KMS-11 (cell line): ENCODE measurements around the gene SRL.
A peak's percentile ranks its signal among the peaks of the same experiment; 100 is the strongest.

Experiments used
- H2AFZ ChIP-seq: fragments of 200-600 bp; sonication (generic); 2 replicates; pipeline ENCODE4 v1.6.1; 2016; ENCODE audit warnings: antibody characterized with exemption, mixed run types, low read depth
- H3K27ac ChIP-seq: fragments of 200-600 bp; sonication (generic); 2 replicates; pipeline ENCODE4 v1.6.1; 2016; ENCODE audit warnings: mild to moderate bottlenecking, mixed run types
- H3K27me3 ChIP-seq: fragments of 200-600 bp; sonication (generic); 2 replicates; pipeline ENCODE4 v1.6.1; 2017; ENCODE audit warnings: mild to moderate bottlenecking, low read depth, mixed run types, moderate library complexity; ENCODE audit not compliant: insufficient read depth
- H3K36me3 ChIP-seq: fragments of 200-600 bp; sonication (generic); 2 replicates; pipeline ENCODE4 v1.6.1; 2017; ENCODE audit warnings: mild to moderate bottlenecking, mixed run types; ENCODE audit not compliant: insufficient read depth
- H3K4me1 ChIP-seq: fragments of 200-600 bp; sonication (generic); 2 replicates; pipeline ENCODE4 v1.6.1; 2016; ENCODE audit warnings: mild to moderate bottlenecking, low read depth, mixed run types; ENCODE audit not compliant: poor library complexity, severe bottlenecking
- H3K4me2 ChIP-seq: fragments of 200-600 bp; sonication (generic); 2 replicates; pipeline ENCODE4 v1.7.0; 2016; ENCODE audit warnings: mild to moderate bottlenecking, mixed run types
- H3K4me3 ChIP-seq: fragments of 200-600 bp; sonication (generic); IDR thresholded peaks from 2 replicates; pipeline ENCODE4 v1.6.1; 2017; ENCODE audit warnings: low read depth, low read length, mixed read lengths; ENCODE audit not compliant: insufficient read depth
- H3K79me2 ChIP-seq: fragments of 200-600 bp; sonication (generic); 2 replicates; pipeline ENCODE4 v1.6.1; 2016; ENCODE audit warnings: low read depth, mixed run types; ENCODE audit not compliant: insufficient read depth
- H3K9ac ChIP-seq: fragments of 200-600 bp; sonication (generic); 2 replicates; pipeline ENCODE4 v1.6.1; 2016; ENCODE audit warnings: mild to moderate bottlenecking, mixed run types
- H4K20me1 ChIP-seq: fragments of 200-600 bp; sonication (generic); 2 replicates; pipeline ENCODE4 v1.6.1; 2016; ENCODE audit warnings: mild to moderate bottlenecking, mixed run types; ENCODE audit not compliant: insufficient read depth
- CTCF ChIP-seq: fragments of 200-600 bp; sonication (generic); conservative IDR thresholded peaks from 2 replicates; pipeline ENCODE4 v1.6.1; 2017; ENCODE audit warnings: low read depth, mild to moderate bottlenecking, antibody characterized with exemption, low read length, moderate library complexity, mixed read lengths

The SRL gene

GRCh38 chr16:4264546-4264945 lies 22.7 kb upstream of the SRL start:
- H3K79me2 ChIP-seq: peaks cover 80% of the 10 kb centered on the region
- no peak overlapping the region for H3K27ac ChIP-seq
- H2AFZ ChIP-seq: no peak overlapping the region
- no peak overlapping the region for H3K4me2 ChIP-seq
- TF ChIP-seq CTCF: no peak
- no peak overlapping the region for H3K4me3 ChIP-seq
- H3K36me3 ChIP-seq: peaks cover 14% of the 10 kb centered on the region; the same call in 1 of the 2 replicates
- H3K4me1 ChIP-seq: no peaks in the 10 kb centered on the region
- H3K27me3 ChIP-seq: no peaks in the 10 kb centered on the region
- H3K9ac ChIP-seq: no peak overlapping the region
- peaks cover 5% of the 10 kb centered on the region; the same call in 1 of the 2 replicates for H4K20me1 ChIP-seq

DNA sequence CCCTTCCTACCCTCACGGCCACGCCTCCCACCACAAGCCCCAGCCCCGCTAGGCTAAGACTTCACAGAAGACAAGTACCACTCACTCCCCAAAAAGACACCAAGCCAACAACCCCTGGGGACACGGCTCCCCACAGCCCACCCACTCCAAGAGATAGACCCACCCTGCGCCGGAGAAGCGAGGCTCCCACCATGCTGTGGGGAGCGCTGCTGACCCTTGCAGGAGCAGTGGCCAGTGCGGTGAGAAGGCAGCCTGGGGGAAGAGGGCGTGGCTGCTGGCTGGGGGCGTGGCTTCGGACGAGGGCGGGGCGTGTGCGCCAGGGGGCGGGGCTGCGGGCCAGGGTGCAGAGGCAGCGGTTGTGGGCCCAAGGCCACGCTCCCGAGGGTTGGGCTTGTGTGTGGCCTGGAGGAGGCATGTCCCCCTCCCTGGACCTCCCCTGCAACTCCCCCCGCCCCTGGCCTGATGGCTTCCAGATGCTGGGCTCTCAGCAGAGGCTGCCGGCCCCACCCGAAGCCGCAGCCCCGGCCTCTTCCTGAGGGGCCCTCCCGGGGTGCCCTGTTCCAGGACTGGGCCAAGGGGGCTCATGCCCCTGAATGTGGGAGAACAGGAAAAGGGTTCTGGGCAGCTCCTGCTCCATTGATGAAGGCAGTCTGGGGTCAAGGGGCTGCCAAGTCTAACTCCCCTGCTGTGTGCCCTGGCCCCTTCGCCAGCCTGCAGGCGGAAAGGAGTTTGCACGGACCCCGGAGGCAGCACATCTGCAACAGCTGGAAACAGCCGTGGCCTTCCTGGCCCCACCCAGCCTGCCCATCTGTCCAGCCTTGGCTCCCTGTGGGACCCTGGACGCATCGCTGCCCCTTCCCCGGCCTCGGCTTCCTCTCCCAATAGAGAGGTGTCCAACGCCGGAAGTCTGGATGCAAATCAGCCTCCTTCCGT lies 21.9 kb upstream of the SRL start:
- Histone ChIP-seq H3K27me3 (no peaks in the 10 kb centered on the region), H3K27ac (no peak overlapping the region), H2AFZ (no peak overlapping the region), H3K79me2 (peaks cover 72% of the 10 kb centered on the region), H3K36me3 (peaks cover 14% of the 10 kb centered on the region; the same call in 1 of the 2 replicates), H3K4me2 (no peak overlapping the region), H3K4me3 (no peak overlapping the region), H3K9ac (no peak overlapping the region), H3K4me1 (no peaks in the 10 kb centered on the region), H4K20me1 (peaks cover 5% of the 10 kb centered on the region; the same call in 1 of the 2 replicates)
- TF ChIP-seq CTCF: no peak

- Histone ChIP-seq H3K79me2 (peaks cover 58% of the 10 kb centered on the region), H3K27me3 (no peaks in the 10 kb centered on the region), H2AFZ (no peak overlapping the region), H3K36me3 (peaks cover 14% of the 10 kb centered on the region; the same call in 1 of the 2 replicates), H3K9ac (no peak overlapping the region), H3K4me2 (no peak overlapping the region), H3K27ac (no peak overlapping the region), H4K20me1 (peaks cover 5% of the 10 kb centered on the region; the same call in 1 of the 2 replicates), H3K4me3 (no peak overlapping the region), H3K4me1 (no peaks in the 10 kb centered on the region)
- no peak for TF ChIP-seq CTCF
Observed at GRCh38 chr16:4262303-4262835, 20.5 kb upstream of the SRL start.

DNA sequence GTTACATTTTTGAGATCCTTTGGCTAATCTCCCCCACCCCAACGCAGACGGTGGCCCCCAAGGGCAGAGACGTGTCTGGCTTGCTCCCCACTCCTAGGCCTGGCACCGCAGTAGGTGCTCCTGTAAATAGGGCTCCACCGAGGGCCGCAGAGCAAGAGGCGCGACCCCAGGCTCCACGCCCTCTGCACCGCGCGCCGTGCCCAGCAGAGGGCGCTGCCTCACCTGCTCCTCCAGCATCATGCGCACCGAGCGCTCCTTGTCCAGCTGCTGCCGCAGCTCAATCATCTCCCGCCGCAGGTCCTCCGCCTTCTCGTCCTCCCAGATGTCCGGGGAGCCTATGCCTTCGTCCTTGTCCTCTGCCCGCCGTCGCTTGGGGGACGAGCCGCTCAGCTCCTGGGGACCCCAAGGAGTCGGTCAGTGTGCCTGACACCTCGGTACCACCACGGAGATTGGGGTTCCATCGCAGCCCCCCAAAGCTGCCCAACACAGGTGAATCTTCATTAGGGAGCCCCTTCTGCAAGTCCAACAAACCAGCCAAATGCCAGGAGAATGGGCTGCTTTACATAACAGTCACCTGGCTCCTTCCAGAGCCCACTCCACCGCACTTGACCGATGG lies 19.8 kb upstream of the SRL start:
- Histone ChIP-seq H3K36me3 (peaks cover 16% of the 10 kb centered on the region; the same call in 1 of the 2 replicates), H4K20me1 (peaks cover 5% of the 10 kb centered on the region; the same call in 1 of the 2 replicates), H3K27me3 (no peaks in the 10 kb centered on the region), H3K79me2 (peaks cover 51% of the 10 kb centered on the region), H3K9ac (no peak overlapping the region), H2AFZ (no peak overlapping the region), H3K4me2 (no peak overlapping the region), H3K27ac (no peak overlapping the region), H3K4me3 (no peak overlapping the region), H3K4me1 (no peaks in the 10 kb centered on the region)
- TF ChIP-seq CTCF: peak; percentile 72
